ENCODE data around the gene DOCK3.
"Not testable (repeated sequence)": the region's sequence is repeated elsewhere in the genome, so short reads cannot be mapped to it uniquely, and the experiment has no call there.

DOCK3 gene

GRCh38 chr3:51224843-51225242 lies 550.1 kb downstream of the DOCK3 start:
- DNase-seq (ENCODE audit: low spot score), result no peak

DNA sequence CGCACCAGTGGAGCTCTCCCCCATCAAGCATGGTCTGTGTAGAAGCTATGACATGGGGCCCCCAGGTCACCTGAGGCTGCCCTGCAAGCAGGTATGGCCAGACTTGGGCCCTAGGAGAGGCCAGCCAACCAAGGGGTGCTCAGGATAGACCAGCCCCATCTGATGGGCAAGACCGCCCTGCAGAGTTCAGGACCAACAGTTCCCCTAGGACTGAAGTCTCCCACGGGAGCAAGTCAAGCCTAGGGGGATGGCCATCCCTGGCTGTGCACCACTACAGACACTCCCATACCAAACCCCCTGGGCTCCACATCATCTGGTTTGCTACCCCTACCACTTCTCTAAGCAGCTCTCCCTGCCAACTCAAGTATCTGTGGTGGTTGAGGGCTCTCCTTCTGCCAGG lies 568.2 kb downstream of the DOCK3 start:
- no peak for DNase-seq (ENCODE audit: low spot score)

GRCh38 chr3:51243924-51244323 lies 569.2 kb downstream of the DOCK3 start:
- no peak for DNase-seq (ENCODE audit: low spot score)

DNA sequence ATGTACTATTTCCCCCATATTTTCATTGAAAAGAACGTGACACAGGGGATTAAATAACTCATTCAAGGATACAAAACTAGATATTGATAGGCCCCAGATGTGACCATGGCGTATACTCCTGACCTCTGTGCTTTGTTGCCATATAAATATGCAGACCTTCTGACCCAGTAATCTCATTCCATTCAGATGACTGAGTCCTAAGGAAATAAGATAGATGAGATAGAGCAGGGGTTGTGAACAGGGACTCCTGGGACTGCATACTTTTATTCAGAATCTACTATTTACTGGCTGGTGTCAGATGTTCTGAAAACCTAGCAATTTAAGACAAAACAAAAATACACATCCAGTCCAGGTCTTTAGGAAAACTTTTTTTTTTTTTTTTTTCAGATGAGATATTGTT lies 571.1 kb downstream of the DOCK3 start:
- no peak for DNase-seq (ENCODE audit: low spot score)

GRCh38 chr3:51257870-51258269 lies 583.1 kb downstream of the DOCK3 start:
- DNase-seq (ENCODE audit: low spot score), result no peak

DNA sequence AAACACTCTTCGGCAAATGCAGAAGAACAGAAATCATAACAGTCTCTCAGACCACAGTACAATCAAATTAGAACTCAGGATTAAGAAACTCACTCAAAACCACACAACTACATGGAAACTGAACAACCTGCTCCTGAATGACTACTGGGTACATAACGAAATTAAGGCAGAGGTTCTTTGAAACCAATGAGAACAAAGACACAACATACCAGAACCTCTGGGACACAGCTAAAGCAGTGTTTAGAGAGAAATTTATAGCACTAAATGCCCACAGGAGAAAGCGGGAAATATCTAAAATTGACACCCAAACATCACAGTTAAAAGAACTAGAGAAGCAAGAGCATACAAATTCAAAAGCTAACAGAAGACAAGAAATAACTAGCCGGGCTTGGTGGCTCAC lies 589.4 kb downstream of the DOCK3 start:
- DNase-seq (ENCODE audit: low spot score), result not testable (repeated sequence)

DNA sequence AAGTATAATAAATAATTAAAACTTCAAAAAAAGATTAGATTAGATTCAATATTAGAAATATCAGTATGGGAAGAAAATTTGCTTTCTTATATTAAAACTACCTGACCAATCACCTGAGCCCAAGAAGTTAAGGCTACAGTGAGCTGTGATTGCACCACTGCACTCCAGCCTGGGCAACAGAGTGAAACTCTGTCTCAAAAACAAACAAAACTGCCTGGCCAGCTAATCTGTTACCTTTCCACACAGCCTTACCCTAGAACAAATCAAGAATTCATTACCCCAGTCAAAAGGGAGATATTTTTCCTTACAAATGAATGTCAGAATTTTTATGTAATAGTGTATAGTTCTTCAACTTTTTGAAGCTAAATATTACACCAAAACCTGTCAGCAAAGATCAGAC lies 593.4 kb downstream of the DOCK3 start:
- DNase-seq (ENCODE audit: low spot score), result no peak

- DNase-seq (ENCODE audit: low spot score), result no peak
These were observed 594.7 kb downstream of the DOCK3 start for GRCh38 chr3:51269466-51269865.

DNA sequence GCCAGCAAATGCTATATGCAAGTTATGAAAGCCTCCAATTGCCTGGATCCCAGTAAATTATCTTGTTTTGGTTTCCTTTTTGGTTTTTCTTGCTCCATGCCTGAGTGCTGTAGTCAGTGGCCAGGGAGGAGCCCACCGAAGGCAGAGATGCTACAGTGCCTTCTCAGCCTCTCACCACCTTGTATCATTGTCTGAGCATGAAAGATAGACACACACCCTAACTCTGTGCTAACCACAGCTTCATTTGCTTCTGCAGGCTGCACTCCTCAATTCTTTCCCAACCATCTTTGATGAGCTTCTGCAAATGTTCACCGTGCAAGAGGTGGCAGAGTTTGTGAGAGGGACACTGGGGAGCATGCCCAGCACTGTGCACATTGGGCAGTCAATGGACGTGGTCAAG lies 595.8 kb downstream of the DOCK3 start:
- no peak for DNase-seq (ENCODE audit: low spot score)

DNA sequence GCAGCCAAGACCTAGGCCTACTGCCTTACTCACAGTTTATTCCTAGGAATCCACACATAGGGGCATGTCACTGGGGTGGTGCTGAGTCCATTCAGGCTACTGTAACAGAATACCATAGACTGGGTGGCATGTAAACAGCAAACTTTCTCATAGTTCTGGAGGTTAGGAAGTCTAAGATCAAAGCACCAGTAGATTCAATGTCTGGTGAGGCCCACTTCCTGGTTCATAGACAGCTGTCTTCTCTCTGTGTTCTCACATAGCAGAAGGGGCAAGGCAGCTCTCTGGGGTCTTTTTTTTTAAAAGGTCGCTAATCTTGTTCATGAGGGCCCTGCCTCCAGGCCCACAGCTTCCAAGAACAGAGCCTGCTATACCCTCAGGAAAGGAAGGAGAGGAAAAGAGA lies 596.4 kb downstream of the DOCK3 start:
- no peak for DNase-seq (ENCODE audit: low spot score)

DNA sequence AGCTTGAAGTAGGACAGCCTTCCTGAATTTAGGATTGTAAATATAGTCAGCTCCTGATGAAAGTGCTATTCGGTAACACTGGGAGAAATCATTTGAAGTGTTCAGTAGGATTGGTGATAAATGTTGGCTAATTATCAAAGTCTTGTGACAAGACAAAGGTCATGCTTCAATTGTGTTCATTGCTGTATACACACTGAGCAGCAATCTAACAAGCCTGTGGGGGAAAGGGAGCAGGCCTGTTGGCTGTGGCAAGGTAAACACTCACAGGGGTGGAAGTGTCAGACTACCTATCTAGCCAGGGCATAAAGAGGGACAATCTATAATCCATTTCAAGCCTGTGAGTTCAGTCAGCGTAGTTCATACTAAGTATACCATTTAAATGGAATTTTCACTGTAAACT lies 599.3 kb downstream of the DOCK3 start:
- no peak for DNase-seq (ENCODE audit: low spot score)

DNA sequence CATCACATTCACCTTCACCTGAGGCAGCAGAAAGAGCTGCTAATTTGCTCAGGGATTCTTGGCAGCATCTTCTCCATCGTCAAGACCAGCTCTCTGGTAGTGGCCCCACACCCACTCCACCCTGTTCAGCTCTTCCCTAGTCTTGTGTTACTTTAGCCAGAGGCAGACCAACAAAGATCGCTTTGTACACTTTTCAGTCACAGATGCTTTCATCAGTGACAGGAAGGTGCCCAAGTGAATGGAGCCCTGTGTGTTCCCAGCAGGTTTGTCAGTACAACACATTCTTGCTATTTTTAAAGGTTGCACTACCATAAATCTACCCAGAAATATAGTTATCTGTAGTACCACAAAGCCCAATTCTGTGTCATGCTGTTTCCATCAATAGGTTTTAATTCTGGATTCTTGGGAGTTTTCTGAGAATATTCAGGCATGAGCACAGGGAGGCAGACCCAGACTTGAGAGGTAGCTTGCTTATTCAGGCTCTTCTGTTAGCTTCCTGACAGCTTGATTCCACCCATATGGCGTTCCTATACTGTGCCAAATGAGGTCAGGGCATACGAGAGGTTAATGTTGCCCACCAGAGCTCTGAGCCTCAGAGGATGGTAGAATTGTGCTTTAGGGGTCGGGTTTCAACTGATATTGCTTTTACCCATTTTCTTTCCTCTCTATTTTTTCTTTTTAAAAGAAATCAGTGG lies 600.5 kb downstream of the DOCK3 start:
- no peak for DNase-seq (ENCODE audit: low spot score)

DNA sequence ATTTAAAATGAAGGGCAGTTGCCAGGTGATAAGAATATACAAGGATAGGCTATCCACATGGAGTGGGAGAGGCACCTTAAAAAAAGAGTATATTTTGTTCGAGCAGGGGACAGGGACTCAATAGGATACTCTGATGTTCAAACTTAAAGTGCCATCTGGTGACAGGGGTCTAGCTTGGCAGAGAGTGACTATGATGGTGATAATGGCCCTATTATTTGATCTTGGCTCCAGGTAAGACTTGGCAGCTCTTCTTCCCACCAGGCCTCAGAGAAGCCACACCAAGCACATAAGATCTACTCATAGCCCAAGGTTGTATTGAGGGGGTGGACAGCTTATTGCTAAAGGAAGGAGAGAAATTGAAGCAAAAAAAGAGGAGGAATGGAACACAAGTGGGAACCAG lies 601.3 kb downstream of the DOCK3 start:
- no peak for DNase-seq (ENCODE audit: low spot score)

- DNase-seq (ENCODE audit: low spot score), result no peak
These were observed 604.7 kb downstream of the DOCK3 start for GRCh38 chr3:51279448-51279847.

- no peak for DNase-seq (ENCODE audit: low spot score)
These were observed 605.4 kb downstream of the DOCK3 start for GRCh38 chr3:51280176-51280575.

DNA sequence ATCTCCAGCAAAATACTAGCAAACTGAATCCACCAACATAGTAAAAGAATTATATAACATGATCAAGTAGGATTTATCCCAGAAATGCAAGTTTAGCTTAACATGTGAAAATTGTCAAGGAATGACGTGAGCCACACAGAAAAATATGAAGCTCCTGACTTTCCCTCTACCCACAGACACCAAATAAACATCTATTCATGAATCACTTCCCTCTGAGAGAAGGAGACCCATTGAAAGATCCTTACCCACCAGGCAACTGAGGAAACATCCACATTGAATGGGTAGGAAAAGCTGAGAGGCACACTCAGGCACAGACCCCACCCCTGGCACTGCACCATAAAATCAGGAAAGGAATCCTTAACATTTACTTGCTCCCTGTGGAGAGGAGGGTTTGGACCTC lies 608.2 kb downstream of the DOCK3 start:
- DNase-seq (ENCODE audit: low spot score), result no peak

- no peak for DNase-seq (ENCODE audit: low spot score)
These were observed 608.7 kb downstream of the DOCK3 start for GRCh38 chr3:51283421-51283820.

DNA sequence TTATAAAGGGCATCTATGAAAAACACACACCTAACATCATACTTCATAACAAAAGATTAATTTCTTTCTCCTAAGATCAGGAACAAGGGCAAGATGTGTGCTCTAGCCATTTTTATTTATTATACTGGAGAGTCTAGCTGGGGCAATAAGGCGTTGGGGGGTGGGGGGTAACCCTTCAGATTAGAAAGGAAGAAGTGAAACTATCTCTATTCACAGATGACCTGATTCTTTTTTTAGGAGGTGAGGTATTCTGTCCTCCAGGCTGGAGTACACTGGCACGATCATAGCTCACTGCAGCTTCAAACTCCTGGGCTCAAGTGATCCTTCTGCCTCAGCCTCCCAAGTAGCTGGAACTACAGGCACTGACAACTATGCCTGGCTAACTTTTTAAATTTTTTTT lies 620.9 kb downstream of the DOCK3 start:
- no peak for DNase-seq (ENCODE audit: low spot score)

- DNase-seq (ENCODE audit: low spot score), result no peak
These were observed 622.6 kb downstream of the DOCK3 start for GRCh38 chr3:51297333-51297732.

DNA sequence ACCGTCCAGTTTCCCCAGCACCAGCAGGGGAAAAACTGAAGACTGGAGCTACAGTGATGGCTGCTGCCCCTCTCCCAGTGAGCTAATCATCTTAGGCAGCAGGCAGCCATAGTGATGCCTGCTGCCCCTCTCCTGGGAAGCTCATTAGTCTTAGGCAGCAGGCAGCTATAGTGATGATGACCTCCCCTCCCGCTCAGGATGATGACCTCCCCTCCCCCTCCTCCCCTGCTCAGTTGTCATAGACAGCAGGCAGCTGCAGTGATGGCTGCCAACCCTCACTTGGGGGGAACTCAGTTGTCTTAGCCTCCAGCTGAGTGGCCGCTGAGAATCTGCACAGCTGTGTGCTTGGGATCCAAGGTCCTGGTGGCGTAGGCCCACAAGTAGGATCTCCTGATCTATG lies 629.5 kb downstream of the DOCK3 start:
- DNase-seq (ENCODE audit: low spot score), result no peak

- DNase-seq (ENCODE audit: low spot score), result no peak
These were observed 631.4 kb downstream of the DOCK3 start for GRCh38 chr3:51306093-51306492.

DNA sequence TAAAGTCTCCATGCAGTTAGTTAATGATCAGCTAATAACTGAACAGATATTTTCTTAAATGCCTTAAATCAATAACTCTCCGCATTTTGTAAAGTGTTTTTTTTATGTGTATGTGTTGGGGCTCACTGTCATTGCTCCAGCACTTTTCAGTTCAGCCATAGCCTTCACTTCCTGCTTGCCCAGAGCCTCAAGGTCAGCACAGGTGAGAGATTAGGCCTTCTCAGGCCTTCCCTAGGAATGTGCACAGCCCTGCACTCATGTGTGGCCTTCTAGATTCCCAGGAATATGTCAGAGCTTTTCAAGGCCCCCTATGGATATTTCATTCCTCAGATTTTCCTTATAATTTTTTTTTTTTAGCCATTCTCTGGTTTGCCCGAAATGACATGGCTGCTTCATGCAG lies 632.7 kb downstream of the DOCK3 start:
- no peak for DNase-seq (ENCODE audit: low spot score)

DNA sequence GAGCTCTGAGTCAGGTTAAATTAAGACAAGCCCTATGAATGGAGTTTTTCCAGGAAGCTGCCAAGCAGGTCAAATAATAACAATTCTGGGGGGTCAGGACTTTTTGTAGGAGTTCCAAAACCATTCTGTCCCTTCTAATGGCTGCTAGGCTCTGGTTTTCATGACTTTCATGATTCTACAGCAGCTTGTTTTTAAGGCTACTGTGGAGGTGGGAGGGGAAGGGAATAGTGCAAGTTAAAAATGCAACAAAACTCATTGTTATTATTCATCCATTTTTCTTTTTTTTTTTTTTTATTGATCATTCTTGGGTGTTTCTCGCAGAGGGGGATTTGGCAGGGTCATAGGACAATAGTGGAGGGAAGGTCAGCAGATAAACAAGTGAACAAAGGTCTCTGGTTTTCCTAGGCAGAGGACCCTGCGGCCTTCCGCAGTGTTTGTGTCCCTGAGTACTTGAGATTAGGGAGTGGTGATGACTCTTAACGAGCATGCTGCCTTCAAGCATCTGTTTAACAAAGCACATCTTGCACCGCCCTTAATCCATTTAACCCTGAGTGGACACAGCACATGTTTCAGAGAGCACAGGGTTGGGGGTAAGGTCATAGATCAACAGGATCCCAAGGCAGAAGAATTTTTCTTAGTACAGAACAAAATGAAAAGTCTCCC lies 633.3 kb downstream of the DOCK3 start:
- not testable (repeated sequence) for DNase-seq (ENCODE audit: low spot score)

DNA sequence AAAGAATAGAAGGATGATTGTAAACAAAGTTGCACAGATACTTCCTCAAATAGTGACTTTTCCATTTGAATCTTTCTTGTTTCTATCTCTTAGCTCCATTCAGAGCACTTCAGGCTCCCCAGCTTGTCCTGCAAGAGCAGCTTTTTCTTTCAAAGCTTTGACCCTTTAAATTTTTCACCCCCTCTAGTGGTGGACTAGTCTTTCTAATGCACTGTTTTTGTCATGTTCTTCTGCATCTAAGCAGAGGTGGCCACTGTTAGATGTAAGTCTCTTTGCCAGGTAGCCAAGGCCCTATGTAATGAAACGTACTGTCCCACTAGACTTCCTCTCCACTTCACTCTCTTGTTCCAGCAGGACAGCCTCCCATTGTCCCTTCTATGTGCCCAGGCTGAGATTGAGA lies 636.3 kb downstream of the DOCK3 start:
- DNase-seq (ENCODE audit: low spot score), result peak; percentile 7
